NCI-H1092 (cell line): ENCODE results near the gene NECTIN1.
"Not testable (repeated sequence)": the region's sequence is repeated elsewhere in the genome, so short reads cannot be mapped to it uniquely, and the experiment has no call there.

ENCODE experiments used
- DNase-seq: peaks from one replicate; lab custom pipeline; 2025; lab: John Stamatoyannopoulos, UW

Gene NECTIN1

GRCh38 chr11:119616586-119617339, 112.2 kb downstream of the NECTIN1 start:
- no peak for DNase-seq

GRCh38 chr11:119615882-119616196, 113.2 kb downstream of the NECTIN1 start:
- no peak for DNase-seq

DNA sequence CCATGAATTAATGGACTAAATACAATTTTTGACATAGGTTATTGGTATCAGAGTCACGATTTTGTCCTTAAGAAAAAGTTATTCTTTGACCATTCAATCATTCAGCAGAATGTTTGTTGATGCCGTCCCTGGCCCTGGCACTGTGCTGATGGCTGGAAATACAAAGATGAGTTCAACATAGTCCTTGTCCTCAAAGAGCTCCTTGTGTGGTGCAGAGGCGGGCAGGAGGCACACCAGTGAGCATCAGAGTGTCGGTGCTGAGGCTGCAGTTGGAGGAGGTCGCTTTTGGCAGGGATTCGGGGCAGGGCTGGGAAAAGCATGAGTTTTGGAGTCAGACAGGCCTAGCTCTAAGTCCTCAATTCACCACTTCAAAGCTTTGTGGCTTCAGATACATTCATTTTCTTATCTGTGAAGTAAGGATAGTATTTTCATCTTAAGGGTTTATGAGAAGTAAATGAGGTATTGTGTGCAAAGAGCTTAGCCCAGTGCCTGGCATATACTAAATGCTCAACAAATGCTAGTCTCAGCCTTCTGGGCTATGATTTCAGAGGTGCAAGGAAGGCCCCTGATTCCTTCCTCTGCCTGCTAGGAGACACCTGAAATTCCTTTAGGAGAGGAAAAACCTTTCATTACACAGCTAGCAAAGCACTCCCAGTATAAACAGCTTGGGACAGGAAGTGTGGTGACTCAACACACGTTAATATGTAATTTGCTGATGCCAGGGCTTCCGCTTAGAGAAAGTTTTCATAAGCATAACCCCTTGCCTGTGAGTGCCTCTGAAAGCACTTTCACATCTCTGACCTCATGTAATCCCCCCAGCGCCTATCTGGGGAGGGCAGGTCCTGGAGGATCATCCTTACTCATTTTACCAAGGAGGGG, 113.8 kb downstream of the NECTIN1 start:
- DNase-seq = no peak

GRCh38 chr11:119614222-119615002, 114.6 kb downstream of the NECTIN1 start:
- DNase-seq = no peak

- DNase-seq = no peak
Observed at GRCh38 chr11:119612814-119613213, 116.2 kb downstream of the NECTIN1 start.

DNA sequence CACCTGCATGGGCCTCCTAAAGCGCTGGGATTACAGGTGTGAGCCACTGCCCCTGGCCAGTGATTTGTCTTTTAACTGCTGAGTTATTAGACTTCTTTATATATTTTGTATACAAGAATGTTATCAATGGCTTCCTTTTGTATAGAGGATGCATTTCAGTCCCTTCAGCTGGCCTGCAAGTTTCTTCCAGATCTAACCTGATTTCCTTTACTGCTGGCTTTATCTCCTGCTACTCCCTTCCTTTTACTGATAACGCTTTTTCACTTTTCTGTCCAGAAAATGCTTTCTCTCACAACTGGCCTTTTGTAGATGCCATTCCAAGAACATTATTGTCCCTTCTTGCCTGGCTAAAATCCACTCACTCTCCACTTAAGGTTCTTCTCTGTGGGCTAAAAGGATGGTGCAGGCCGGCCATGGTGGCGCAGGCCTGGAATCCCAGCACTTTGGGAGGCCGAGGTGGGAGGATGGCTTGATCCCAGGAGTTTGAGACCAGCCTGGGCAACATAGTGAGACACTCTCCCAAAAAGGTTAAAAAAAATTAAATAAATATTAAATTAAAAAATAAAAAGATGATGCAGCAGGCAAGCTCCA, 118.1 kb downstream of the NECTIN1 start:
- no peak for DNase-seq

GRCh38 chr11:119608781-119609180, 120.2 kb downstream of the NECTIN1 start:
- no peak for DNase-seq

DNA sequence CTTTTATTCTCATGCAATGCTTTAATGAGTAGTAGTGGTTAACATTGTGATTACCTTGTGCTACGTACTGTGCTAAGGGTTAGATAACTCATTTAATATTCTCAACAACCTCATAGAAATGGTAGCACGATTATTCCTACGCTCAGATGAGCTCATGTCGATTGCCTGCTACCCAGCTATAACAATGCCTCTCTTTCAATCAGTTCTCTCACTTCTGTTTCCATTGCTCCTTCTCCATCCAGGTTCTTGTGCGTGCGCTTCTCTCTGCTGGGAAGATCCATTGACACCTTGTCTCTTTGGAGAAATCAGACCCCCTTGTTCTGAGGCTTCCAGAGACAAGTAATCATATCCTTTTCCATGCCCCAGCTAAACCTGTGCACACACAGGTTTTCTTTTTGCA, 120.8 kb downstream of the NECTIN1 start:
- DNase-seq = no peak

DNA sequence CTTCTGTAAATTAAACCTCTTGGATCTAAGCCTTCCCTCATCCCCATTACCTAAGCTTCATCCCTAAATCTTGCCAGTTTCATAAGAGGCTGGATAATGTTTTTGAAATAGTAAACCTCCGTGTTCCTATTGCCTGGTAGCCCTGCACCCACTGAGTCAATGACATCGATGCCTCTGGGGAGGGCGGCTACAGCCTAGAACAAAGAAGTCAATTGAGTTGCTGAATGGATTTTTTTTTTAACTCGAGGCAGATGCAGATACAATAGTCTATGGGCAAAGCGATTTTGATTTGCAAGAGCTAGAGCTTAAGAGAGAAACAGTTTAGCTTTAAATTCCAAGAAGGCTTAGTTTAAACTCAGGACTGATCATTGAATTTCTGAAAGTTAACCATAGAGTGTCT, 121.3 kb downstream of the NECTIN1 start:
- DNase-seq = no peak

DNA sequence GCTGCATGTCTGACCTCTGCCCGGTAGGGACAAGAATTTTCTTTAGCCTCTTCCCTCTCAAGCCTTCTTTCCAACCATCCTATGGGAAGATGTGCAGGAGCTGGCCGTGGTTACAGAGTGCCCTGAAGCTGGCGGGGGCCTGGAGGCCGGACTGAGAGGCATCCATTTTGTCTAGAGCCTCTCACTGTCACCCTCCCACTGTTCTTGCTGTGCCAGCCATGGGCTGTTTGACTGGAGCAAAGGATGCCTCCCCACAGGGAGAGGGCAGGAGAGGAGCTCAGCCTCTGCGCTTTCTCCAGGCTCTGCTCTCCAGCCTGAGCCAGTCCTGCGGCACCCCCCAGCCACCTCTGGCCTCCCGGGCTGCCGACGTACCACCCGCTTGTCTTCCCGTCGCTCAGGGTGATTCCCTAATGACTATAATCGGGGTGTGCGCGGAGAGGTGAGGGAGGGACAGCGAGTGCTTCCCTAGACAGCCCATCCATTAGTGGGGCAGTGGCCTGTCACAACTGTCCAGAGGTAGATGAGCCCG, 123.8 kb downstream of the NECTIN1 start:
- no peak for DNase-seq

DNA sequence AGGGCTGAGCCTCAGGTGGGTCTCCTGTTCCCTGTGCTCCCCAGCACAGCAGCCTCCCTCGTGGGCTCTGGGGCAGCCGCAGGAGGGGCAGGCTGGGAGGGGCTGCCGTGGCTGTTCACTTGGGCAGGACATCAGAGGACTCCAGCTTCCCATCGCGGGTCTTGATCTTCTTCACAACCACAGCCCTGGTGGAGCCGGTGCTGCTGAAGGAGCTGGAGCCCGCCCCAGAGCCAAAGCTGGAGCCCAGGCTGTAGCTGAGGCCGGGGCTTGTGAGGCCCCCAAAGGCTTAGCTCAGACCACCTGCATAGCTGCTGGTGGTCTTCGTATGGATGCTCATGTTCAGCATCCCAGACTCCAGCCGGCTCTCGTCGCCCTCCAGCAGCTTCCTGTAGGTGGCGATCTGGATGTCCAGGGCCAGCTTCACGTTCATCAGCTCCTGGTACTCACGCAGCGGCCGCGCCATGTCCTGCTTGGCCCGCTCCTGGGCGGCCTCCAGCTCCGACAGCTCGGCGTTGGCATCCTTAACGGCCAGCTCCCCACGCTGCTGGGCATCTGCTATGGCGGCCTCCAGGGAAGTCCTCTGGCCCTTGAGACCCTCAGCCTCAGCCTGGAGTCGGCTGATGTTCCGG, 126.1 kb downstream of the NECTIN1 start:
- DNase-seq = no peak

- no peak for DNase-seq
Observed at GRCh38 chr11:119599864-119600541, 129.0 kb downstream of the NECTIN1 start.

DNA sequence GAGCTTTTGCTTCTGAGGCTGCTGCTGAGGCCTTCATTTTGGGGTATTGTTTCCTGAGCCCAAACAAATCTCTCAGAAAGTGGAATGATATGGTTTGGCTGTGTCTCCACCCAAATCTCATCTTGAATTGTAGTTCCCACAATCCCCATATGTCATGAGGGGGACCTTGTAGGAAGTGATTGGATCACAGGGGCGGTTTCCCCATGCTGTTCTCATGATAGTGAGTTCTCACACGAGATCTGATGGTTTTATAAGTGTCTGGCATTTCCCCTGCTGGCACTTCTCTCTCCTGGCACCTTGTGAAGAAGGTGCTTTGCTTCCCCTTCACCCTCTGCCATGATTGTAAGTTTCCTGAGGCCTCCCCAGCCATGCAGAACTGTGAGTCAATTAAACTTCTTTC, 133.1 kb downstream of the NECTIN1 start:
- DNase-seq = not testable (repeated sequence)

- DNase-seq = no peak
Observed at GRCh38 chr11:119594639-119595249, 134.3 kb downstream of the NECTIN1 start.

DNA sequence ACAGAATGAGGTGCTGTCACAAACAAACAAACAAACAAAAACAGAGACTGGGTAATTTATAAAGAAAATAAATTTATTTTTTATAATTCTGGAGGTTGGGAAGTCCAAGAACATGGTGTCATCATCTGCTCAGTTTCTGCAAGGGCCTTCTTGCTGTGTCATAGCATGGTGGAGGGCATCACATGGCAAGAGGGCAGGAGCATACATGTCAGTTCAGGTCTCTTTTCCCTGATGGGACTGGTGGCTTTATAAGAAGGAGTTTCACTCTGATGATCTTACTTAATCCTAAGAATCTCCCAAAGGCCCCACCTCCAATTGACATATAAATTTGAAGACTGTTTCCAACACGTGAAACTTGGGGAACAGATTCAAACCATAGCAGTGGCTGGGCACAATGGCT, 135.7 kb downstream of the NECTIN1 start:
- no peak for DNase-seq

GRCh38 chr11:119592642-119593041, 136.4 kb downstream of the NECTIN1 start:
- no peak for DNase-seq

- DNase-seq = no peak
Observed at GRCh38 chr11:119591836-119592310, 137.1 kb downstream of the NECTIN1 start.

DNA sequence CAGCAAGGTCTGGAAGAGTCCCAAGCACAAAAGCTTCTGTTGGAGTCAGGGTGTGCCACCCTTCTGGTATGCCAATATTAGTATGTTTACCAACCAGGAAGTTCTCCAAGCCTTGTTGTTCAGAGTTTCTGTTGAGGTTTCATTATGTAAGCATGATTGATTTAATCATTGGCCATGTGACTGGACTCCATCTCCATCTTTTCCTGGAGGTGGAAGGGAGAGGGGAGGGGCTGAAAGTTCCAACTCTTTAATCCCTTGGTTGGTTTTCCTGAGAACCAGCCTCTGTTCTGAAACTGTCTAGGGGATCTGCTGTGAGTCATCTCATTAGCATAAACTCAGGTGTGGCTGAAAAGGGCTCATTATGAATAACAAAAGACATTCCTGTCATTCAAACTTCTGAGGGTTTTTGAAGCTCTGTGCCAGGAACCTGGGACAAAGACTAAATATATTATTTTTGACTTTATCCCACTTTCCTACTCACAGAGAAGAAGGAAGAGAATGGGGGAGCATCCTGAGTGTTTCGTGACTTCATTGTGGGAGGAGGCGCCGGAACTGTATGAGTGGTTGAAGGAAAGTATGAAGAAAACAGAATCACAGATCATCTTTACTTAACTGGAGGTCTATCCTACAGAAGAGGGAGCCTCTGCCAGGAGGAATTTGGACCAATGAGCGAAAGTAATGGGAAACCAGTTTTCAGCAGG, 138.2 kb downstream of the NECTIN1 start:
- no peak for DNase-seq

DNA sequence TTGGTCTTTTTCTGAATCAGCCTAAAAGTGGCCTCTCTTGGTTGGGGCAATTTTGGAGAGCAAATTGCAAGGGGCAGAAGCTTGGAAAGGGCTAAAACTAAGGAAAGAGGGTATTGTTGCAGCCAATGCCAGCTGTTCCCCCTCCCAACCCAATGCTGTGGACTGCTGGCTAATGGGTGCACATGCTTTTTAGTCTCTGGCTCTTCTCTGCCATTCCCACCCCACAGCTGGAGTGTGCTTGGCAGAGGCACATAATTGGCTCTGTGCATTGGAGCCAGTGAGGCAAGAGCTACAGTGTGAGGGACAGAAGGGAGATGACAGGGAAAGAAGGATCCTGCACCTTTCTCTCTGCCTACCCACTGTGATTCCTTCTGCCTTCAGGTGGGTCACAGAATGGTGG, 140.0 kb downstream of the NECTIN1 start:
- DNase-seq = no peak
